RKO (cell line): ENCODE results near the gene MLH1.

ENCODE experiments used
- DNase-seq: peaks from one replicate; pipeline ENCODE4 v3.0.0-alpha.2; 2016; ENCODE audit warnings: low spot score

Gene MLH1

GRCh38 chr3:37094636-37095035 is 101.3 kb downstream of the MLH1 start:
- no peak for DNase-seq

- no peak for DNase-seq
Observed at GRCh38 chr3:37096288-37096687, 103.0 kb downstream of the MLH1 start.

GRCh38 chr3:37096975-37097374 is 103.7 kb downstream of the MLH1 start:
- DNase-seq, result no peak

GRCh38 chr3:37097776-37098175 is 104.5 kb downstream of the MLH1 start:
- DNase-seq, result no peak

- no peak for DNase-seq
Observed at GRCh38 chr3:37098884-37099283, 105.6 kb downstream of the MLH1 start.

- DNase-seq, result no peak
Observed at GRCh38 chr3:37099469-37099868, 106.2 kb downstream of the MLH1 start.

- DNase-seq, result no peak
Observed at GRCh38 chr3:37100411-37100810, 107.1 kb downstream of the MLH1 start.
